GM20000 (cell line): ENCODE measurements around the gene NR4A2.
A peak's percentile ranks its signal among the peaks of the same experiment; 100 is the strongest.

Experiments used
- DNase-seq: peaks from one replicate; pipeline ENCODE4 v3.0.0; 2012; ENCODE audit warnings: low spot score
- CTCF ChIP-seq: IDR thresholded peaks from 2 replicates; pipeline ENCODE4 v1.5.1; 2012; ENCODE audit warnings: mild to moderate bottlenecking, control low read depth; ENCODE audit errors: extremely low read depth, missing control alignments

The NR4A2 gene

GRCh38 chr2:156332534-156333273 lies at the start of gene NR4A2:
Gene NR4A2, minus strand, starts transcription at chr2:156332721. Its CDS starts 2,535 bp downstream, at chr2:156330186.
- no peak for TF ChIP-seq CTCF
- DNase-seq: peak; percentile 87

- TF ChIP-seq CTCF: no peak
- no peak for DNase-seq
These were observed 47.7 kb upstream of the NR4A2 start for GRCh38 chr2:156380117-156380645.

GRCh38 chr2:156379714-156380113 lies 47.2 kb upstream of the NR4A2 start:
- DNase-seq: no peak
- no peak for TF ChIP-seq CTCF

GRCh38 chr2:156379071-156379470 lies 46.5 kb upstream of the NR4A2 start:
- DNase-seq: peak; percentile 63
- TF ChIP-seq CTCF: no peak

- TF ChIP-seq CTCF: no peak
- DNase-seq: no peak
These were observed 34.2 kb upstream of the NR4A2 start for GRCh38 chr2:156366753-156367152.

GRCh38 chr2:156363141-156363540 lies 30.6 kb upstream of the NR4A2 start:
- no peak for DNase-seq
- no peak for TF ChIP-seq CTCF

- no peak for DNase-seq
These were observed 23.7 kb upstream of the NR4A2 start for GRCh38 chr2:156356014-156356754.

More at GRCh38 chr2:156356014-156356754, 23.7 kb upstream of the NR4A2 start:
- TF ChIP-seq CTCF: no peak
